Endothelial cell of umbilical vein (primary cell): Measurements from ENCODE around the gene ZNF438. TPM values are rescaled to one million over a fixed set of nuclear protein-coding genes. Genes with fewer than 3 reads are reported as not detected.

ENCODE experiments used
- BruUV-seq: library from RNA; stranded (reverse); fragments of 400-500 nt; replicated peaks from 2 replicates; lab custom pipeline; 2021; lab: Mats Ljungman, UMichigan
- CTCF ChIA-PET: fragments of 300-600, 350-600 bp; sonication (Branson Sonifier 250); formaldehyde crosslinking; loops from one replicate; lab custom pipeline; 2021; ENCODE audit warnings: antibody characterized with exemption, inconsistent platforms; lab: Charles Lee
- POLR2A ChIA-PET: fragments of 300-600, 350-600 bp; sonication (Branson Sonifier 250); formaldehyde crosslinking; loops from one replicate; lab custom pipeline; 2021; ENCODE audit warnings: antibody characterized with exemption, inconsistent platforms; lab: Charles Lee
- DNase-seq: peaks from one replicate; pipeline ENCODE4 v3.0.0-alpha.2; 2011; ENCODE audit warnings: low read depth, low spot score
- FAIRE-seq: peaks from 2 replicates; lab custom pipeline; 2011; peaks lifted over from hg19 to GRCh38; lab: Jason Lieb, UNC
- H2AFZ ChIP-seq: 2 replicates; pipeline ENCODE4 v1.6.0; 2012; ENCODE audit warnings: low read depth, low read length, control low read depth, inconsistent platforms
- H3K27ac ChIP-seq: 2 replicates; pipeline ENCODE4 v1.5.1; 2011; ENCODE audit warnings: low read depth, mild to moderate bottlenecking, control low read depth, low read length, moderate library complexity; ENCODE audit not compliant: insufficient read depth
- H3K27me3 ChIP-seq, 2 experiments: 2 replicates each; pipeline versions ENCODE4 v1.6.0 to v1.6.1; 2011; ENCODE audit warnings: low read length in 2 of 2, mixed read lengths in 1 of 2; ENCODE audit not compliant: control insufficient read depth in 2 of 2, insufficient read depth in 2 of 2
- H3K36me3 ChIP-seq, 2 experiments: 2 replicates in 1 of 2; 3 replicates in 1 of 2; pipeline ENCODE4 v1.5.1; 2011; ENCODE audit warnings: low read length in 2 of 2, mild to moderate bottlenecking in 1 of 2, moderate library complexity in 1 of 2; ENCODE audit not compliant: control insufficient read depth in 2 of 2, insufficient read depth in 2 of 2; ENCODE audit errors: extremely low read depth in 1 of 2
- H3K4me1 ChIP-seq: 3 replicates; pipeline ENCODE4 v1.5.1; 2011; ENCODE audit warnings: mild to moderate bottlenecking, low read length; ENCODE audit not compliant: control insufficient read depth, insufficient read depth; ENCODE audit errors: extremely low read depth
- H3K4me2 ChIP-seq: 2 replicates; pipeline ENCODE4 v1.6.1; 2011; ENCODE audit warnings: low read length, control low read depth, mixed read lengths; ENCODE audit not compliant: insufficient read depth
- H3K4me3 ChIP-seq, 3 experiments: fragments of 200-600 bp in 1 of 3; sonication (generic), shearing (Covaris generic) in 1 of 3; replicated peaks in 1 of 3; 2 replicates each; pipeline ENCODE4 v1.5.1; 2011 to 2016; ENCODE audit warnings: control low read depth in 3 of 3, low read length in 3 of 3, mild to moderate bottlenecking in 2 of 3, inconsistent platforms in 1 of 3, low read depth in 1 of 3, moderate library complexity in 1 of 3; ENCODE audit not compliant: insufficient read depth in 1 of 3
- H3K79me2 ChIP-seq: 2 replicates; pipeline ENCODE4 v1.6.0; 2012; ENCODE audit warnings: low read length, inconsistent platforms; ENCODE audit not compliant: control insufficient read depth, insufficient read depth
- H3K9ac ChIP-seq: replicated peaks from 2 replicates; pipeline ENCODE3; 2011; ENCODE audit warnings: low read length, control low read depth; ENCODE audit not compliant: insufficient read depth; ENCODE audit errors: extremely low read depth
- H3K9me1 ChIP-seq: replicated peaks from 3 replicates; pipeline ENCODE4 v1.6.0; 2011; ENCODE audit warnings: mild to moderate bottlenecking, low read length; ENCODE audit not compliant: control insufficient read depth, insufficient read depth; ENCODE audit errors: extremely low read depth
- H3K9me3 ChIP-seq: replicated peaks from 2 replicates; pipeline ENCODE4 v1.5.1; 2012; ENCODE audit warnings: low read length, inconsistent platforms; ENCODE audit not compliant: control insufficient read depth, insufficient read depth
- H4K20me1 ChIP-seq: replicated peaks from 2 replicates; pipeline ENCODE3; 2011; ENCODE audit warnings: mild to moderate bottlenecking, low read length; ENCODE audit not compliant: control insufficient read depth, insufficient read depth; ENCODE audit errors: extremely low read depth
- CTCF ChIP-seq, 2 donors: IDR thresholded peaks; 1 replicate in 1 of 2; 2 replicates in 1 of 2; pipeline ENCODE4 v1.5.1; 2011; ENCODE audit warnings: low read length in 2 of 2, mild to moderate bottlenecking in 2 of 2, moderate library complexity in 2 of 2, control low read depth in 1 of 2, inconsistent platforms in 1 of 2, low read depth in 1 of 2; ENCODE audit not compliant: insufficient read depth in 1 of 2; ENCODE audit errors: extremely low read depth in 1 of 2
- EZH2 ChIP-seq: IDR thresholded peaks from 2 replicates; pipeline ENCODE4 v1.6.1; 2012; ENCODE audit warnings: borderline replicate concordance, low read depth, mild to moderate bottlenecking, moderate library complexity, low read length, inconsistent platforms; ENCODE audit not compliant: severe bottlenecking
- FOS ChIP-seq: IDR thresholded peaks from 2 replicates; pipeline ENCODE4 v1.6.1; 2011; ENCODE audit warnings: mild to moderate bottlenecking, low read length, moderate library complexity, borderline replicate concordance; ENCODE audit not compliant: insufficient read depth
- GATA2 ChIP-seq: IDR thresholded peaks from 2 replicates; pipeline ENCODE4 v1.7.0; 2011; ENCODE audit warnings: low read depth, mild to moderate bottlenecking, moderate library complexity, mixed read lengths, low read length; ENCODE audit not compliant: insufficient read length, insufficient read depth
- JUN ChIP-seq: IDR thresholded peaks from 2 replicates; pipeline ENCODE4 v1.6.1; 2011; ENCODE audit warnings: borderline replicate concordance, low read depth; ENCODE audit not compliant: insufficient read length, insufficient read depth
- MAX ChIP-seq: IDR thresholded peaks from 2 replicates; pipeline ENCODE4 v1.6.1; 2011; ENCODE audit not compliant: insufficient read depth, insufficient read length
- MYC ChIP-seq: IDR thresholded peaks from one replicate; pipeline ENCODE4 v1.6.1; 2011; ENCODE audit warnings: mild to moderate bottlenecking, low read depth, low read length
- POLR2A ChIP-seq: IDR thresholded peaks from 2 replicates; pipeline ENCODE4 v1.6.1; 2012; ENCODE audit warnings: low read depth, mild to moderate bottlenecking, control low read depth, low read length
- POLR2AphosphoS5 ChIP-seq: IDR thresholded peaks from 2 replicates; pipeline ENCODE4 v1.6.1; 2012; ENCODE audit warnings: low read depth, mild to moderate bottlenecking, control low read depth, low read length, moderate library complexity; ENCODE audit not compliant: insufficient read depth
- dilution Hi-C: fragments of 300-500 bp; cut with MboI; formaldehyde crosslinking; loops from one replicate; pipeline ENCODE4 v1.15.0; 2019; ENCODE audit warnings: low sequenced_read_pairs; ENCODE audit not compliant: extremely low pct_ligation_motif_present
- intact Hi-C: fragments of 100-400 bp; cut with micrococcal nuclease; formaldehyde crosslinking; loops from one replicate; pipeline ENCODE4 v1.10.0; 2022
- polyA plus RNA-seq, 4 experiments: library from polyadenylated mRNA; depleted of rRNA in 3 of 4; stranded (reverse) in 3 of 4; unstranded in 1 of 4; fragments of >200 nt; gene quantifications; 2 replicates each; pipeline versions ENCODE4 v1.2.1 to v1.2.3, GENCODE V29; 2011 to 2012; ENCODE audit warnings: missing spikeins in 1 of 4
- total RNA-seq: library from RNA; stranded (reverse); gene quantifications from 2 replicates; pipeline ENCODE4 v1.2.3, GENCODE V29; 2021

The ZNF438 gene
- total and polyA plus RNA-seq, 2 donors (not counting 3 experiments of a cell fraction or from before 2014, with no cell fraction given), result 7.2 to 15.1 TPM

DNA sequence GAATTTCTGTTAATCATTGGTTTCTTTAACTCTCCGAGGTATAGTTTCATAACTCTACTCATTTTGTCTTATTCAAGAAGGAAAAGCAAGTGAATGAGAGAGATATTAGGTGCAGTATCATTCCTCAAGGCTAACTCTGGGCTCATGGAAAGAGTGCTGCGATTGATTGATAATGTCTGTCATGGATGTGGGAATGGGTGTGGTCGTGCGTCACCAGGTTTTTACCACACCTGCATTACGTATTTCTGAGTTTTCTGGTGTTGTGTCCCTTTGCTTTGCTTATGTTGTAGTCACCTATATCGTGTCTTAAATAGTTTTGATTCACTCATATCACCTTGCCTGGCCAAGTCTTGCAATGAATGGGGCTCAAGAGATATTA lies 44.9 kb upstream of the ZNF438 start:
- Histone ChIP-seq H3K4me3 (no peak overlapping the region), H3K36me3 (no peaks in the 10 kb centered on the region), H3K4me1 (peaks cover 17% of the 10 kb centered on the region), H3K9me1 (no peaks in the 10 kb centered on the region), H3K9me3 (no peaks in the 10 kb centered on the region), H2AFZ (no peak overlapping the region), H3K4me2 (no peak overlapping the region), H3K27me3 (no peaks in the 10 kb centered on the region), H4K20me1 (no peaks in the 10 kb centered on the region), H3K27ac (no peak overlapping the region), H3K79me2 (no peaks in the 10 kb centered on the region), H3K9ac (no peak overlapping the region)
- no peak for DNase-seq
- dilution Hi-C loops, result no loop called here
- no TSS peak for BruUV-seq
- intact Hi-C loops, result no loop called here
- FAIRE-seq, result no peak
- TF ChIP-seq MAX (no peak), CTCF (IDR thresholded peaks at IDR 0.05; ENCODE audit: extremely low read depth in 1 of 2, insufficient read depth in 1 of 2, low read depth in 1 of 2, low read length in 2 of 2) (no peak), MYC (no peak), JUN (no peak), POLR2AphosphoS5 (no peak), EZH2 (no peak), POLR2A (no peak), GATA2 (no peak), FOS (no peak)
- POLR2A ChIA-PET, result no interaction called here
- CTCF ChIA-PET, result no interaction called here
